SH-SY5Y (cell line): ENCODE results near the gene TTC39A.

Experiments
- GATA2 ChIP-seq: IDR thresholded peaks from 2 replicates; pipeline ENCODE4 v1.6.1; 2011; ENCODE audit warnings: mild to moderate bottlenecking, low read depth, low read length
- GATA3 ChIP-seq: IDR thresholded peaks from 2 replicates; pipeline ENCODE4 v1.6.1; 2011; ENCODE audit warnings: low read depth, mild to moderate bottlenecking, low read length, moderate library complexity

DNA sequence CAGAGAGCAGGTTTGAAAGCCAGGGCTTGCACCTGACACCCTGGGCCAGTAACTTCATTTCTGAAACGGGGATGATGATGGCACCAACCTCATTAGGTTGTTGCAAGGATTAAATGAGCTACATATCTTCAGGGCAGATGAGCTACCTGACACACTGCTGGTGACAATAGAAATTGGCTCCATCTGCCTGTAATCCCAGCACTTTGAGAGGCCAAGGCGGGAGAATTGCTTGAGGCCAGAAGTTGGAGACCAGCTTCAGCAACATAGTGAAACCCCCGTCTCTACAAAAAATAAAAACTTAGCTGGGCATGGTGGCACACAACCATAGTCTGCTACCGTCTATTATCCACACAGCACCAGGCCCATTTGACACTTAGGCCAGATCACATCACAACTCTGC lies 6.3 kb upstream of the TTC39A start:
- no peak for TF ChIP-seq GATA2
- no peak for TF ChIP-seq GATA3
